K562 (cell line): ENCODE results near the gene KASH5. TPM values are rescaled to one million over a fixed set of nuclear protein-coding genes. Genes with fewer than 3 reads are reported as not detected.

Experiments
- ATF2 ChIP-seq: sonication (generic); formaldehyde crosslinking; IDR thresholded peaks from 2 replicates; pipeline ENCODE4 v1.8.1; 2022; ENCODE audit warnings: missing genetic modification reagents
- CAMTA2 ChIP-seq: fragments of 250-450 bp; sonication (Bioruptor Pico); conservative IDR thresholded peaks from 2 replicates; pipeline ENCODE4 v1.5.1; 2022
- ILK ChIP-seq: fragments of 450-650 bp; IDR thresholded peaks from 2 replicates; pipeline ENCODE4 v1.6.1; 2016; ENCODE audit warnings: missing genetic modification characterization, low read depth, mild to moderate bottlenecking, missing compliant biosample characterization, moderate library complexity, borderline replicate concordance
- MEF2D ChIP-seq: conservative IDR thresholded peaks from 2 replicates; pipeline ENCODE4 v1.6.1; 2016; ENCODE audit warnings: low read depth, missing genetic modification characterization, missing compliant biosample characterization
- MYC ChIP-seq, 2 experiments: fragments of 250-450 bp in 1 of 2; sonication (Bioruptor Pico) in 1 of 2; IDR thresholded peaks; 2 replicates each; pipeline versions ENCODE4 v1.5.1 to v1.6.1; 2012 to 2021; ENCODE audit warnings: low read depth in 2 of 2, borderline replicate concordance in 1 of 2, improper control_type of control experiment in 1 of 2, low read length in 1 of 2, mild to moderate bottlenecking in 1 of 2, moderate library complexity in 1 of 2
- NCOA6 ChIP-seq: fragments of 450-650 bp; IDR thresholded peaks from 2 replicates; pipeline ENCODE4 v1.6.1; 2017; ENCODE audit warnings: mild to moderate bottlenecking
- SMAD1 ChIP-seq: fragments of 150-350 bp; IDR thresholded peaks from 2 replicates; pipeline ENCODE4 v1.6.1; 2014; ENCODE audit warnings: low read length, low read depth; ENCODE audit not compliant: partially characterized antibody
- TFAM ChIP-seq: fragments of 250-450 bp; sonication (Bioruptor Pico); conservative IDR thresholded peaks from 2 replicates; pipeline ENCODE4 v1.5.0; 2021; ENCODE audit warnings: mild to moderate bottlenecking, moderate library complexity
- WHSC1 ChIP-seq: IDR thresholded peaks from one replicate; pipeline ENCODE4 v1.6.1; 2012; ENCODE audit warnings: low read length, control low read depth, inconsistent platforms
- ZBTB7A ChIP-seq: IDR thresholded peaks from 2 replicates; pipeline ENCODE4 v1.6.1; 2011; ENCODE audit warnings: low read depth, mild to moderate bottlenecking, low read length, moderate library complexity, borderline replicate concordance; ENCODE audit not compliant: control insufficient read depth
- ZNF589 ChIP-seq: fragments of 200-800 bp; sonication (Bioruptor generic); IDR thresholded peaks from 2 replicates; pipeline ENCODE4 v1.6.1; 2016; ENCODE audit warnings: low read depth, missing genetic modification characterization, missing compliant biosample characterization
- ZNF77 ChIP-seq: fragments of 250-450 bp; sonication (Bioruptor Pico); IDR thresholded peaks from 2 replicates; pipeline ENCODE4 v1.5.0; 2020
- polyA plus RNA-seq, 8 experiments: library from polyadenylated mRNA; depleted of rRNA in 4 of 8; stranded (reverse) in 5 of 8; unstranded in 3 of 8; fragments of >200 nt; fragmentation: Nextera tagmentation in 2 of 8; fragmentation: Illumina TruSeq in 1 of 8; extraction: Ambion mirVana in 2 of 8; extraction: Trizol in 1 of 8; gene quantifications; 2 replicates each; pipeline versions ENCODE4 v1.2.1 to v1.2.3, GENCODE V29; 2011 to 2014; ENCODE audit warnings: inconsistent platforms in 1 of 8, missing spikeins in 1 of 8
- total RNA-seq, 7 experiments: library from RNA; depleted of rRNA in 6 of 7; stranded (reverse); fragments of >200 nt in 6 of 7; fragmentation: Illumina TruSeq in 2 of 7; extraction: Trizol in 2 of 7; gene quantifications; 2 replicates each; pipeline versions ENCODE4 v1.2.1 to v1.2.3, GENCODE V29; 2011 to 2021; ENCODE audit warnings: low replicate concordance in 1 of 7
- TF ChIP-seq, protein P1 (sequence below): fragments of 450-650 bp; IDR thresholded peaks from 2 replicates; pipeline ENCODE4 v1.6.1; 2018; ENCODE audit warnings: mild to moderate bottlenecking, low read depth; ENCODE audit not compliant: partially characterized antibody
- TF ChIP-seq, protein P2 (sequence below): fragments of 250-450 bp; sonication (Bioruptor Pico); IDR thresholded peaks from 2 replicates; pipeline ENCODE4 v1.8.0; 2022; ENCODE audit warnings: moderate library complexity, mild to moderate bottlenecking, inconsistent platforms
- TF ChIP-seq, protein P3 (sequence below): fragments of 250-450 bp; sonication (Bioruptor Pico); IDR thresholded peaks from 2 replicates; pipeline ENCODE4 v1.4.0; 2020
- TF ChIP-seq, protein P4 (sequence below): sonication (generic); formaldehyde crosslinking; IDR thresholded peaks from 2 replicates; pipeline ENCODE4 v1.8.0; 2022; ENCODE audit warnings: missing genetic modification reagents, mild to moderate bottlenecking, moderate library complexity, borderline replicate concordance
- TF ChIP-seq, protein P5 (sequence below): fragments of 450-650 bp; formaldehyde crosslinking; IDR thresholded peaks from 2 replicates; pipeline ENCODE4 v1.4.0; 2020; ENCODE audit warnings: mild to moderate bottlenecking, mixed read lengths
- TF ChIP-seq, protein P6 (sequence below): sonication (generic); formaldehyde crosslinking; IDR thresholded peaks from 2 replicates; pipeline ENCODE4 v1.9.0; 2022; ENCODE audit warnings: mild to moderate bottlenecking, missing genetic modification reagents

The KASH5 gene
- total and polyA plus RNA-seq, 9 of the 15 experiments (the other 6 are each of a cell fraction or from before 2014, with no cell fraction given): 0.07 to 0.84 (median 0.34) TPM; not detected in 1

DNA sequence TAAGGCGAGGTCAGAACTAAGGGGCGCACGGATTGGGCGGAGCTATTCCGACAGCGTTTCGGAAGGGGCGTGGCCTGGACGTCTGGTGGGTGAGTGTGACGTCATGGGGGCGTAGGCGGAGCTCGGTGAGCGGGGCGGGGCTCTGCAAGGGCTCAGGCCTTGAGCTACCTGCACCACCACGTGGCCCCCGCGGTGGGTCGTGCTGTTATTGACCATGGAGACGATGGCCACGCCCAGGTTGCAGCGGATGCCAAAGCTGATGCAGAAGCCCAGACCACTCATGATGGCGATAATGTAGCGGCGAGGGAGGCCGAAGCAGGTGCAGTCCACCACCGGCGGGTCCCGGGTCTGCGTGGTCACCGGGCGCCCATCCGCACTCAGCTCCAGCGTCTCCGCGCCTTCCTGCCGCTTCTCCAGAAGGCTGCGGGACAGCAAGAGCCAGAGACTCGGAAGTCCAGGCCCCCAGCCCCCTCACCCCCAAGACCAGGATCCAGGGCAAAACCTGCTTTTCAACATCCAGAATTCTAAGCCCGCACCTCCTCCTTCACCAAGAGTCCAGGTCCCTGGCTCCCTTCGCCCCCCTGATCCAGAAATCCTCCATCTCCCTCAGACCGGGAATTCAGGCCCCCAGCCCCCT lies 48.5 kb downstream of the KASH5 start (continued):
- no peak for TF ChIP-seq ZNF589
- no peak for TF ChIP-seq CAMTA2 (CRISPR knock-in tag)
- peak; percentile 75 for TF ChIP-seq MYC (IDR thresholded peaks at IDR 0.05; ENCODE audit: low read depth, low read length)
- TF ChIP-seq MYC (CRISPR knock-in tag; IDR thresholded peaks at IDR 0.05; ENCODE audit: borderline replicate concordance, low read depth): no peak
- TF ChIP-seq, protein P1, sequence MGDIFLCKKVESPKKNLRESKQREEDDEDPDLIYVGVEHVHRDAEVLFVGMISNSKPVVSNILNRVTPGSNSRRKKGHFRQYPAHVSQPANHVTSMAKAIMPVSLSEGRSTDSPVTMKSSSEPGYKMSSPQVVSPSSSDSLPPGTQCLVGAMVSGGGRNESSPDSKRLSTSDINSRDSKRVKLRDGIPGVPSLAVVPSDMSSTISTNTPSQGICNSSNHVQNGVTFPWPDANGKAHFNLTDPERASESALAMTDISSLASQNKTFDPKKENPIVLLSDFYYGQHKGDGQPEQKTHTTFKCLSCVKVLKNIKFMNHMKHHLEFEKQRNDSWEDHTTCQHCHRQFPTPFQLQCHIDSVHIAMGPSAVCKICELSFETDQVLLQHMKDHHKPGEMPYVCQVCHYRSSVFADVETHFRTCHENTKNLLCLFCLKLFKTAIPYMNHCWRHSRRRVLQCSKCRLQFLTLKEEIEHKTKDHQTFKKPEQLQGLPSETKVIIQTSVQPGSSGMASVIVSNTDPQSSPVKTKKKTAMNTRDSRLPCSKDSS: no peak
- no peak for TF ChIP-seq WHSC1
- no peak for TF ChIP-seq TFAM (CRISPR knock-in tag)
- TF ChIP-seq ZNF77 (CRISPR knock-in tag): no peak
- TF ChIP-seq, protein P2, sequence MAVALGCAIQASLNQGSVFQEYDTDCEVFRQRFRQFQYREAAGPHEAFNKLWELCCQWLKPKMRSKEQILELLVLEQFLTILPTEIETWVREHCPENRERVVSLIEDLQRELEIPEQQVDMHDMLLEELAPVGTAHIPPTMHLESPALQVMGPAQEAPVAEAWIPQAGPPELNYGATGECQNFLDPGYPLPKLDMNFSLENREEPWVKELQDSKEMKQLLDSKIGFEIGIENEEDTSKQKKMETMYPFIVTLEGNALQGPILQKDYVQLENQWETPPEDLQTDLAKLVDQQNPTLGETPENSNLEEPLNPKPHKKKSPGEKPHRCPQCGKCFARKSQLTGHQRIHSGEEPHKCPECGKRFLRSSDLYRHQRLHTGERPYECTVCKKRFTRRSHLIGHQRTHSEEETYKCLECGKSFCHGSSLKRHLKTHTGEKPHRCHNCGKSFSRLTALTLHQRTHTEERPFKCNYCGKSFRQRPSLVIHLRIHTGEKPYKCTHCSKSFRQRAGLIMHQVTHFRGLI (CRISPR knock-in tag): no peak
- TF ChIP-seq, protein P3, sequence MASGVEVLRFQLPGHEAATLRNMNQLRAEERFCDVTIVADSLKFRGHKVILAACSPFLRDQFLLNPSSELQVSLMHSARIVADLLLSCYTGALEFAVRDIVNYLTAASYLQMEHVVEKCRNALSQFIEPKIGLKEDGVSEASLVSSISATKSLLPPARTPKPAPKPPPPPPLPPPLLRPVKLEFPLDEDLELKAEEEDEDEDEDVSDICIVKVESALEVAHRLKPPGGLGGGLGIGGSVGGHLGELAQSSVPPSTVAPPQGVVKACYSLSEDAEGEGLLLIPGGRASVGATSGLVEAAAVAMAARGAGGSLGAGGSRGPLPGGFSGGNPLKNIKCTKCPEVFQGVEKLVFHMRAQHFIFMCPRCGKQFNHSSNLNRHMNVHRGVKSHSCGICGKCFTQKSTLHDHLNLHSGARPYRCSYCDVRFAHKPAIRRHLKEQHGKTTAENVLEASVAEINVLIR: 0 out of 2 replicates have a peak, but pooled peaks have one; percentile 45
- TF ChIP-seq, protein P4, sequence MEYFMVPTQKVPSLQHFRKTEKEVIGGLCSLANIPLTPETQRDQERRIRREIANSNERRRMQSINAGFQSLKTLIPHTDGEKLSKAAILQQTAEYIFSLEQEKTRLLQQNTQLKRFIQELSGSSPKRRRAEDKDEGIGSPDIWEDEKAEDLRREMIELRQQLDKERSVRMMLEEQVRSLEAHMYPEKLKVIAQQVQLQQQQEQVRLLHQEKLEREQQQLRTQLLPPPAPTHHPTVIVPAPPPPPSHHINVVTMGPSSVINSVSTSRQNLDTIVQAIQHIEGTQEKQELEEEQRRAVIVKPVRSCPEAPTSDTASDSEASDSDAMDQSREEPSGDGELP (CRISPR knock-in tag): peak; percentile 64; the same call in 1 of the 2 replicates
- TF ChIP-seq ATF2 (CRISPR knock-in tag): peak; percentile 71; the same call in 1 of the 2 replicates
- no peak for TF ChIP-seq NCOA6
- no peak for TF ChIP-seq MEF2D (tag)
- TF ChIP-seq, protein P5, sequence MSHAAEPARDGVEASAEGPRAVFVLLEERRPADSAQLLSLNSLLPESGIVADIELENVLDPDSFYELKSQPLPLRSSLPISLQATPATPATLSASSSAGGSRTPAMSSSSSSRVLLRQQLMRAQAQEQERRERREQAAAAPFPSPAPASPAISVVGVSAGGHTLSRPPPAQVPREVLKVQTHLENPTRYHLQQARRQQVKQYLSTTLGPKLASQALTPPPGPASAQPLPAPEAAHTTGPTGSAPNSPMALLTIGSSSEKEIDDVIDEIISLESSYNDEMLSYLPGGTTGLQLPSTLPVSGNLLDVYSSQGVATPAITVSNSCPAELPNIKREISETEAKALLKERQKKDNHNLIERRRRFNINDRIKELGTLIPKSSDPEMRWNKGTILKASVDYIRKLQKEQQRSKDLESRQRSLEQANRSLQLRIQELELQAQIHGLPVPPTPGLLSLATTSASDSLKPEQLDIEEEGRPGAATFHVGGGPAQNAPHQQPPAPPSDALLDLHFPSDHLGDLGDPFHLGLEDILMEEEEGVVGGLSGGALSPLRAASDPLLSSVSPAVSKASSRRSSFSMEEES (CRISPR knock-in tag): no peak
- TF ChIP-seq, protein P6, sequence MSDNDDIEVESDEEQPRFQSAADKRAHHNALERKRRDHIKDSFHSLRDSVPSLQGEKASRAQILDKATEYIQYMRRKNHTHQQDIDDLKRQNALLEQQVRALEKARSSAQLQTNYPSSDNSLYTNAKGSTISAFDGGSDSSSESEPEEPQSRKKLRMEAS: peak; percentile 80
- no peak for TF ChIP-seq ILK
- TF ChIP-seq ZBTB7A: peak; percentile 64; the same call in 1 of the 2 replicates
- TF ChIP-seq SMAD1: no peak
